ENCODE measurements around the gene MON1B. TPM values are rescaled to one million over a fixed set of nuclear protein-coding genes. Genes with fewer than 3 reads are reported as not detected.
A peak's percentile ranks its signal among the peaks of the same experiment; 100 is the strongest.

The MON1B gene
- total and polyA plus RNA-seq, 9 of the 15 experiments (the other 6 are each of a cell fraction or from before 2014, with no cell fraction given): 5.0 to 66.0 (median 12.6) TPM

- TF ChIP-seq ZNF740 (CRISPR knock-in tag; IDR thresholded peaks at IDR 0.05) (no peak), ZNF740 (tag; IDR thresholded peaks at IDR 0.05) (0 out of 4 replicates have a peak, but pooled peaks of 1 of the 2 experiments have one; percentile 29), REST (IDR thresholded peaks at IDR 0.05; ENCODE audit: borderline replicate concordance) (no peak), REST (CRISPR knock-in tag; IDR thresholded peaks at IDR 0.05; ENCODE audit: low read depth) (0 out of 2 replicates have a peak, but pooled peaks have one; percentile 10), NFYB (IDR thresholded peaks at IDR 0.05; ENCODE audit: extremely low read depth, insufficient read length) (peak; percentile 93), USF2 (CRISPR knock-in tag; IDR thresholded peaks at IDR 0.05) (no peak), ATF3 (IDR thresholded peaks at IDR 0.05) (peak; percentile 31; the same call in 1 of the 2 replicates), ATF3 (CRISPR knock-in tag; conservative IDR thresholded peaks at IDR 0.05) (no peak), MNT (conservative IDR thresholded peaks at IDR 0.05) (peak; percentile 61 to 74), EP300 (IDR thresholded peaks at IDR 0.05; ENCODE audit: low read length) (no peak), SRF (CRISPR knock-in tag; IDR thresholded peaks at IDR 0.05) (peak in 1 of 2 experiments; percentile 33; a peak in 1 of 4 replicates), ETV5 (CRISPR knock-in tag; IDR thresholded peaks at IDR 0.05; ENCODE audit: low read depth) (peak; percentile 42; the same call in 1 of the 2 replicates)
These were observed at the start of gene MON1B (continued) for GRCh38 chr16:77190478-77191258.

All from K562 (cell line).